GM19043 (cell line): ENCODE data around the gene DMKN.
"Not testable (repeated sequence)": the region's sequence is repeated elsewhere in the genome, so short reads cannot be mapped to it uniquely, and the experiment has no call there.

Experiments
- ATAC-seq: cut with Tn5 transposase; IDR thresholded peaks from one replicate; pipeline ENCODE4 v1.9.1; 2021; ENCODE audit warnings: low read depth; ENCODE audit not compliant: unreplicated experiment

DMKN gene

GRCh38 chr19:35470128-35470527, 43.3 kb downstream of the DMKN start:
- ATAC-seq, result no peak

GRCh38 chr19:35468637-35469036, 44.8 kb downstream of the DMKN start:
- ATAC-seq, result no peak

GRCh38 chr19:35466259-35466658, 47.2 kb downstream of the DMKN start:
- no peak for ATAC-seq

- ATAC-seq, result not testable (repeated sequence)
Observed at GRCh38 chr19:35462956-35463355, 50.5 kb downstream of the DMKN start.

GRCh38 chr19:35462476-35462953, 50.9 kb downstream of the DMKN start:
- peak; percentile 41 for ATAC-seq

- ATAC-seq, result not testable (repeated sequence)
Observed at GRCh38 chr19:35461788-35462187, 51.7 kb downstream of the DMKN start.

- ATAC-seq, result no peak
Observed at GRCh38 chr19:35461060-35461459, 52.4 kb downstream of the DMKN start.

- no peak for ATAC-seq
Observed at GRCh38 chr19:35460608-35461007, 52.8 kb downstream of the DMKN start.

GRCh38 chr19:35459414-35460082, 53.9 kb downstream of the DMKN start:
- no peak for ATAC-seq

- no peak for ATAC-seq
Observed at GRCh38 chr19:35458731-35459391, 54.6 kb downstream of the DMKN start.

- ATAC-seq, result no peak
Observed at GRCh38 chr19:35458192-35458591, 55.3 kb downstream of the DMKN start.

- ATAC-seq, result no peak
Observed at GRCh38 chr19:35457173-35457572, 56.3 kb downstream of the DMKN start.

GRCh38 chr19:35455616-35456201, 57.7 kb downstream of the DMKN start:
- no peak for ATAC-seq

- ATAC-seq, result no peak
Observed at GRCh38 chr19:35454663-35455062, 58.8 kb downstream of the DMKN start.

GRCh38 chr19:35451338-35452096, 61.9 kb downstream of the DMKN start:
- no peak for ATAC-seq

- ATAC-seq, result no peak
Observed at GRCh38 chr19:35449359-35450043, 63.9 kb downstream of the DMKN start.

- no peak for ATAC-seq
Observed at GRCh38 chr19:35447606-35448469, 65.6 kb downstream of the DMKN start, which contains the start of gene FFAR2. Gene FFAR2 (plus strand): TSS chr19:35448257. CDS start chr19:35449715, 1,458 bp downstream.
